HepG2 (cell line): Measurements from ENCODE around the gene RAPGEF2. TPM values are rescaled to one million over a fixed set of nuclear protein-coding genes. Genes with fewer than 3 reads are reported as not detected.

ENCODE experiments used
- ATRX ChIP-seq: sonication (generic); formaldehyde crosslinking; IDR thresholded peaks from 2 replicates; pipeline ENCODE4 v1.4.0; 2020; ENCODE audit warnings: missing genetic modification reagents, borderline replicate concordance
- GTF3A ChIP-seq: sonication (generic); formaldehyde crosslinking; conservative IDR thresholded peaks from 2 replicates; pipeline ENCODE4 v1.4.0; 2020; ENCODE audit warnings: mild to moderate bottlenecking, missing genetic modification reagents
- THAP7 ChIP-seq: sonication (generic); formaldehyde crosslinking; IDR thresholded peaks from 2 replicates; pipeline ENCODE4 v1.8.1; 2023; ENCODE audit warnings: mild to moderate bottlenecking, missing genetic modification reagents
- ZNF556 ChIP-seq: sonication (generic); formaldehyde crosslinking; IDR thresholded peaks from 2 replicates; pipeline ENCODE4 v1.4.0; 2020; ENCODE audit warnings: mild to moderate bottlenecking, missing genetic modification reagents, borderline replicate concordance
- ZXDC ChIP-seq: sonication (generic); formaldehyde crosslinking; IDR thresholded peaks from 2 replicates; pipeline ENCODE4 v1.5.0; 2020; ENCODE audit warnings: mild to moderate bottlenecking, missing genetic modification reagents
- polyA plus RNA-seq, 8 experiments: library from polyadenylated mRNA; depleted of rRNA in 3 of 8; stranded (reverse) in 7 of 8; unstranded in 1 of 8; fragments of >200 nt; fragmentation: Illumina TruSeq in 4 of 8; extraction: Trizol in 4 of 8; gene quantifications; 2 replicates each; pipeline versions ENCODE4 v1.2.1 to v1.2.3, GENCODE V29; 2011 to 2016; ENCODE audit warnings: low read depth in 4 of 8, missing spikeins in 1 of 8, mixed read lengths in 1 of 8; ENCODE audit not compliant: insufficient read depth in 1 of 8
- total RNA-seq, 5 experiments: library from RNA; depleted of rRNA; stranded (reverse); fragments of >200 nt; fragmentation: Illumina TruSeq; extraction: Trizol; gene quantifications; 2 replicates each; pipeline ENCODE4 v1.2.3, GENCODE V29; 2016; ENCODE audit warnings: low read depth in 1 of 5
- TF ChIP-seq, protein P1 (sequence below): sonication (generic); formaldehyde crosslinking; IDR thresholded peaks from 2 replicates; pipeline ENCODE4 v1.4.0; 2020; ENCODE audit warnings: missing genetic modification reagents
- TF ChIP-seq, protein P2 (sequence below): sonication (generic); formaldehyde crosslinking; IDR thresholded peaks from 2 replicates; pipeline ENCODE4 v1.8.0; 2023; ENCODE audit warnings: mild to moderate bottlenecking, missing genetic modification reagents

The RAPGEF2 gene
- total and polyA plus RNA-seq, 2 of the 13 experiments (the other 11 are each of a cell fraction or from before 2014, with no cell fraction given): 19.2 to 23.0 TPM

DNA sequence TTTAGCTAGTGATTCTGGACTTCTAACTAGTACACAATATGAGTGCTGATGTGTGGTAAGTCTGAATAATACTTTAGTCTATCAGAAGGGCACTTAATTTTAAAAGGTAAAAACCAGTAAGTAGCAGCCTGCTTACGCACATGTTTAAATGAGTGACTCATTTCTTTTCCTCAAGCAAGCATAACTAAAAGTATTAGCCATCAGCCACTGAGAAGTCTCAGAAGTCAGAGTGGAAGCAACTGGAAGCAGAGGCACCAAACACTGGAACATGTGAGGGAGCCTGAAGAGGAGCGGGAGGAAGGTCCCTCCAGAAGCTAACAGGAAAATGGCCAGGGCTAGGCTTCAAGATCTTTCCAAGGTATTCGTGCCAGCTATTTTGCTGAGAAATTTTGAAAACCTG is 257.7 kb downstream of the RAPGEF2 start (continued):
- TF ChIP-seq, protein P1, sequence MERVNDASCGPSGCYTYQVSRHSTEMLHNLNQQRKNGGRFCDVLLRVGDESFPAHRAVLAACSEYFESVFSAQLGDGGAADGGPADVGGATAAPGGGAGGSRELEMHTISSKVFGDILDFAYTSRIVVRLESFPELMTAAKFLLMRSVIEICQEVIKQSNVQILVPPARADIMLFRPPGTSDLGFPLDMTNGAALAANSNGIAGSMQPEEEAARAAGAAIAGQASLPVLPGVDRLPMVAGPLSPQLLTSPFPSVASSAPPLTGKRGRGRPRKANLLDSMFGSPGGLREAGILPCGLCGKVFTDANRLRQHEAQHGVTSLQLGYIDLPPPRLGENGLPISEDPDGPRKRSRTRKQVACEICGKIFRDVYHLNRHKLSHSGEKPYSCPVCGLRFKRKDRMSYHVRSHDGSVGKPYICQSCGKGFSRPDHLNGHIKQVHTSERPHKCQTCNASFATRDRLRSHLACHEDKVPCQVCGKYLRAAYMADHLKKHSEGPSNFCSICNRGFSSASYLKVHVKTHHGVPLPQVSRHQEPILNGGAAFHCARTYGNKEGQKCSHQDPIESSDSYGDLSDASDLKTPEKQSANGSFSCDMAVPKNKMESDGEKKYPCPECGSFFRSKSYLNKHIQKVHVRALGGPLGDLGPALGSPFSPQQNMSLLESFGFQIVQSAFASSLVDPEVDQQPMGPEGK (CRISPR knock-in tag): no peak
- TF ChIP-seq THAP7 (no peak), GTF3A (no peak), ZNF556 (no peak), ZXDC (CRISPR knock-in tag) (no peak), ATRX (CRISPR knock-in tag) (no peak)
- TF ChIP-seq, protein P2, sequence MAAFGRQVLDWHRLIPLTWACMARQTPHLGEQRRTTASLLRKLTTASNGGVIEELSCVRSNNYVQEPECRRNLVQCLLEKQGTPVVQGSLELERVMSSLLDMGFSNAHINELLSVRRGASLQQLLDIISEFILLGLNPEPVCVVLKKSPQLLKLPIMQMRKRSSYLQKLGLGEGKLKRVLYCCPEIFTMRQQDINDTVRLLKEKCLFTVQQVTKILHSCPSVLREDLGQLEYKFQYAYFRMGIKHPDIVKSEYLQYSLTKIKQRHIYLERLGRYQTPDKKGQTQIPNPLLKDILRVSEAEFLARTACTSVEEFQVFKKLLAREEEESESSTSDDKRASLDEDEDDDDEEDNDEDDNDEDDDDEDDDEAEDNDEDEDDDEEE (CRISPR knock-in tag): no peak
